Liver (tissue), 9 donors: ENCODE results near the gene ACTRT2. TPM values are rescaled to one million over a fixed set of nuclear protein-coding genes. Genes with fewer than 3 reads are reported as not detected.

Source experiments
- DNase-seq: peaks from one replicate; pipeline ENCODE4 v3.0.0-alpha.2; 2017; ENCODE audit warnings: low spot score
- H3K27ac ChIP-seq, 2 donors: one replicate each; pipeline ENCODE4 v1.7.0; 2013; ENCODE audit warnings: inconsistent platforms in 2 of 2, low read length in 2 of 2, control low read depth in 1 of 2, low read depth in 1 of 2, mild to moderate bottlenecking in 1 of 2
- H3K27me3 ChIP-seq, 4 donors: one replicate each; pipeline versions ENCODE4 v1.6.1 to v1.7.0; 2013; ENCODE audit warnings: low read length in 3 of 4, inconsistent platforms in 1 of 4, mild to moderate bottlenecking in 1 of 4, moderate library complexity in 1 of 4; ENCODE audit not compliant: control insufficient read depth in 4 of 4, insufficient read depth in 4 of 4
- H3K36me3 ChIP-seq, 4 donors: one replicate each; pipeline versions ENCODE4 v1.6.1 to v1.7.0; 2013; ENCODE audit warnings: low read length in 3 of 4, mild to moderate bottlenecking in 3 of 4, low read depth in 1 of 4, moderate library complexity in 1 of 4; ENCODE audit not compliant: control insufficient read depth in 4 of 4, insufficient read depth in 3 of 4
- H3K4me1 ChIP-seq, 4 donors: one replicate each; pipeline versions ENCODE4 v1.6.1 to v1.7.0; 2013; ENCODE audit warnings: low read length in 3 of 4, mild to moderate bottlenecking in 3 of 4, moderate library complexity in 1 of 4; ENCODE audit not compliant: control insufficient read depth in 4 of 4, insufficient read depth in 4 of 4
- H3K4me3 ChIP-seq, 3 donors: one replicate each; pipeline versions ENCODE4 v1.6.1 to v1.7.0; 2013; ENCODE audit warnings: low read length in 3 of 3, control low read depth in 1 of 3, low read depth in 1 of 3, mild to moderate bottlenecking in 1 of 3
- H3K9ac ChIP-seq, 2 donors: one replicate each; pipeline ENCODE4 v1.7.0; 2013; ENCODE audit warnings: low read length in 2 of 2, mild to moderate bottlenecking in 2 of 2, moderate library complexity in 2 of 2, control low read depth in 1 of 2, low read depth in 1 of 2
- H3K9me3 ChIP-seq, 4 donors: one replicate each; pipeline versions ENCODE4 v1.6.1 to v1.7.0; 2013; ENCODE audit warnings: low read length in 3 of 4; ENCODE audit not compliant: control insufficient read depth in 4 of 4
- ATF3 ChIP-seq: IDR thresholded peaks from 2 replicates; pipeline ENCODE4 v1.6.1; 2016; ENCODE audit warnings: antibody characterized with exemption
- CTCF ChIP-seq: fragments of 150-350 bp; IDR thresholded peaks from 2 replicates; pipeline ENCODE4 v1.5.1; 2017; ENCODE audit warnings: improper control_type of control experiment, low read depth, low read length; ENCODE audit not compliant: missing input control
- EGR1 ChIP-seq, 2 donors: IDR thresholded peaks; 2 replicates each; pipeline ENCODE4 v1.6.1; 2016 to 2018; ENCODE audit warnings: antibody characterized with exemption in 2 of 2, low read depth in 2 of 2
- FOXA2 ChIP-seq: IDR thresholded peaks from 2 replicates; pipeline ENCODE4 v1.6.1; 2016; ENCODE audit warnings: antibody characterized with exemption
- GABPA ChIP-seq, 2 donors: IDR thresholded peaks in 1 of 2; conservative IDR thresholded peaks in 1 of 2; 2 replicates each; pipeline ENCODE4 v1.6.1; 2016; ENCODE audit warnings: antibody characterized with exemption in 2 of 2, mild to moderate bottlenecking in 1 of 2, moderate library complexity in 1 of 2
- HNF4A ChIP-seq, 2 donors: conservative IDR thresholded peaks; 2 replicates each; pipeline ENCODE4 v1.6.1; 2016; ENCODE audit warnings: antibody characterized with exemption in 2 of 2, mild to moderate bottlenecking in 2 of 2
- HNF4G ChIP-seq: IDR thresholded peaks from 2 replicates; pipeline ENCODE4 v1.6.1; 2016; ENCODE audit warnings: antibody characterized with exemption
- JUND ChIP-seq, 2 donors: IDR thresholded peaks; 2 replicates each; pipeline ENCODE4 v1.6.1; 2016; ENCODE audit warnings: antibody characterized with exemption in 2 of 2
- RAD21 ChIP-seq, 2 donors: IDR thresholded peaks; 2 replicates each; pipeline ENCODE4 v1.6.1; 2016; ENCODE audit warnings: antibody characterized with exemption in 2 of 2, mild to moderate bottlenecking in 2 of 2
- REST ChIP-seq: IDR thresholded peaks from 2 replicates; pipeline ENCODE4 v1.6.1; 2016; ENCODE audit warnings: antibody characterized with exemption, mild to moderate bottlenecking
- RXRA ChIP-seq, 2 donors: IDR thresholded peaks; 2 replicates each; pipeline ENCODE4 v1.6.1; 2017 to 2018; ENCODE audit warnings: antibody characterized with exemption in 2 of 2, mild to moderate bottlenecking in 1 of 2
- TAF1 ChIP-seq: conservative IDR thresholded peaks from 2 replicates; pipeline ENCODE4 v1.6.1; 2016; ENCODE audit warnings: antibody characterized with exemption, mild to moderate bottlenecking
- YY1 ChIP-seq: IDR thresholded peaks from 2 replicates; pipeline ENCODE4 v1.6.1; 2016; ENCODE audit warnings: antibody characterized with exemption, mild to moderate bottlenecking
- ZBTB33 ChIP-seq: IDR thresholded peaks from 2 replicates; pipeline ENCODE4 v1.6.1; 2016; ENCODE audit warnings: antibody characterized with exemption
- WGBS: extraction: QIAGEN DNeasy Blood & Tissue Kit; methylation state at CpG from one replicate; pipeline ENCODE4 v1.1.7; 2013; 5-methylcytosine and 5-hydroxymethylcytosine counted together
- polyA plus RNA-seq, 2 donors: library from polyadenylated mRNA; stranded (reverse) in 1 of 2; unstranded in 1 of 2; fragments of 200-250 nt in 1 of 2; fragments of >200 nt in 1 of 2; fragmentation: Nextera tagmentation in 1 of 2; extraction: Ambion mirVana in 1 of 2; gene quantifications; one replicate each; pipeline versions ENCODE4 v1.2.1 to v1.2.3, GENCODE V29; 2013 to 2015
- total RNA-seq, 2 donors: library from RNA; depleted of rRNA; stranded (reverse); fragments of >200 nt; gene quantifications; one replicate each; pipeline ENCODE4 v1.2.3, GENCODE V29; 2014
- donor health status: healthy.
- donor health status: healthy.
- donor health status: healthy.
- donor health status: healthy.
- donor health status: healthy.

Gene ACTRT2
- total and polyA plus RNA-seq, 4 donors: not detected

- H3K36me3 ChIP-seq: no peaks in the 10 kb centered on the region
- no peak overlapping the region for H3K4me3 ChIP-seq
- 72% methylated on average over 11 of the region's 11 CpGs for WGBS
- TF ChIP-seq REST (no peak), JUND (IDR thresholded peaks at IDR 0.05) (no peak), YY1 (no peak), FOXA2 (no peak), EGR1 (IDR thresholded peaks at IDR 0.05; ENCODE audit: low read depth in 2 of 2) (no peak), RXRA (IDR thresholded peaks at IDR 0.05) (no peak), GABPA (IDR thresholded peaks at IDR 0.05 in 1 of 2, conservative IDR thresholded peaks at IDR 0.05 in 1 of 2) (no peak), TAF1 (no peak), HNF4A (conservative IDR thresholded peaks at IDR 0.05) (no peak), ZBTB33 (no peak), HNF4G (no peak), RAD21 (IDR thresholded peaks at IDR 0.05) (no peak), ATF3 (no peak)
- no peaks in the 10 kb centered on the region for H3K4me1 ChIP-seq
- no peak for DNase-seq
- no peak overlapping the region for H3K27ac ChIP-seq
- no peak overlapping the region for H3K9ac ChIP-seq
- peaks cover 0 to 4% (median under 1%) of the 10 kb centered on the region in 4 donors for H3K27me3 ChIP-seq
- H3K9me3 ChIP-seq: no peaks in the 10 kb centered on the region
Observed at GRCh38 chr1:3026581-3027391, 5.5 kb downstream of the ACTRT2 start.

GRCh38 chr1:3027611-3028371 is 6.5 kb downstream of the ACTRT2 start:
- Histone ChIP-seq H3K9ac (no peak overlapping the region), H3K4me3 (no peak overlapping the region), H3K4me1 (no peaks in the 10 kb centered on the region), H3K9me3 (no peaks in the 10 kb centered on the region), H3K27me3 (peaks cover 0 to 4% (median under 1%) of the 10 kb centered on the region in 4 donors), H3K36me3 (no peaks in the 10 kb centered on the region), H3K27ac (no peak overlapping the region)
- 82% methylated on average over 20 of the region's 20 CpGs for WGBS
- DNase-seq: no peak
- no peak for TF ChIP-seq RAD21 (IDR thresholded peaks at IDR 0.05)
- TF ChIP-seq HNF4G: no peak
- TF ChIP-seq CTCF: no peak
- TF ChIP-seq RXRA (IDR thresholded peaks at IDR 0.05): no peak
- TF ChIP-seq REST: no peak
- TF ChIP-seq JUND (IDR thresholded peaks at IDR 0.05): no peak
